NCI-H1105 (cell line): Measurements from ENCODE around the gene CAPN11.
"Not testable (repeated sequence)": the region's sequence is repeated elsewhere in the genome, so short reads cannot be mapped to it uniquely, and the experiment has no call there.

Experiments
- DNase-seq: peaks from one replicate; lab custom pipeline; 2025; lab: John Stamatoyannopoulos, UW

The CAPN11 gene

DNA sequence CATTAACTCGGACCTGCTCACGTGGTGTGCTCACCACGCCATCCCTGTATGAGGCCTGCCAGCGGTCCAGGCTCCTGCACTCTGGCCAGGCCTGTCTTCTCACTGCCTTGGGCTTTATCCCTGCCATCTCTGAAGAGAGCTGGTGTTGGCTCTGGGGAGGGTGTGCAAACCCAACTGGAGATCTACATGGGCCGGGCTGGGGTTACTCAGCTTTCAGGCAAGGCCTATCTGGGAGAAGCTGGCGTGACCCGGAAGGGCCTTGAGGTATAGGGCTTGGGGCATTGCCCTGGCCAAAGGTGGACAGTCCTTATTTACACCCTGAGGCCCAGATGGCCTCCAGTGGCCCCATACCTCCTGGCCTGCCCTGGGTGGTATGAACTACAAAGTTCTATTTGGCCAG is 69.8 kb downstream of the CAPN11 start:
- DNase-seq, result no peak

DNA sequence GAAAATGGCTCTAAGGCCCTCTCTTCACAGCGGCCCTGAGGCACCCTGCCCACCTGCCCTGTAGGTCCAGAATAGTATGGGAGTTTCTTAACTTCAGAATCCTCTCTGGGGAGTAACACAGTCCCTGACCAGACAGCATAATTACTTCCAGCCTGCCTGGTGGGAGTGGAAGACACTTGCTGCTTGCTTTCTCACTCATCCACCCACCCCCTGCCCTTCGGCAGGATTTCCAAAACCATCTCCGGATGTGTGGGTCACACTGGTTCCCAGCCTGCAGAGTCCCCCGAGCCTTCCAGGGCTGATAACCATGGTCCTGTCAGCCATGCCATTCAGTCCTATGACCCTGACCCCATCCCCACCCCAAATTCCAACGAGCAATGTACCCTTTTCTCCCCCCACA is 70.2 kb downstream of the CAPN11 start:
- no peak for DNase-seq

- DNase-seq, result no peak
Measured at GRCh38 chr6:44229376-44230033, 70.9 kb downstream of the CAPN11 start.

DNA sequence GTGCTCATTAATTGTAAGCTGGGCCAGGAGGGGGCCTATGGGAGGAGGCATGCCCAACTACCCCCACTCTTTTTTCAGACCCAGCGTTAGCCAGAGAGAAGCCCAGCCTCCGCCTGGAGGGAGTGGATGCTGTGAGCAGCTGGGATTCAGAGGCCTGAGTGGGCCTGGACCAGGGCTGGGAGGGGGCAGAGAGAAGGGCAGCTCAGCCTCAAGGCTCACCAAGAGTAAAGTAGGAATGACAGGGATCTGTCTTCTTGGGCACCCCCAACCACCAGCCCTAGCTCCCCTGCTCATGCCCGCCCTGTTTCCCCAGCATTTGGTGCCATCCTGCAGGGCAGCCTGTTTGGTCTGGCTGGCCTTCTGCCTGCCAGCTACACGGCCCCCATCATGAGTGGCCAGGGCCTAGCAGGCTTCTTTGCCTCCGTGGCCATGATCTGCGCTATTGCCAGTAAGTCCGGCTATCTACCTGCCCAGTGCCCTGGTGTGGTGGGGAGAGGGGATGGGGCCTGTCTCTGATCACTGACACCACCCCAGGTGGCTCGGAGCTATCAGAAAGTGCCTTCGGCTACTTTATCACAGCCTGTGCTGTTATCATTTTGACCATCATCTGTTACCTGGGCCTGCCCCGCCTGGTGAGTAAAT is 71.5 kb downstream of the CAPN11 start:
- DNase-seq, result no peak

DNA sequence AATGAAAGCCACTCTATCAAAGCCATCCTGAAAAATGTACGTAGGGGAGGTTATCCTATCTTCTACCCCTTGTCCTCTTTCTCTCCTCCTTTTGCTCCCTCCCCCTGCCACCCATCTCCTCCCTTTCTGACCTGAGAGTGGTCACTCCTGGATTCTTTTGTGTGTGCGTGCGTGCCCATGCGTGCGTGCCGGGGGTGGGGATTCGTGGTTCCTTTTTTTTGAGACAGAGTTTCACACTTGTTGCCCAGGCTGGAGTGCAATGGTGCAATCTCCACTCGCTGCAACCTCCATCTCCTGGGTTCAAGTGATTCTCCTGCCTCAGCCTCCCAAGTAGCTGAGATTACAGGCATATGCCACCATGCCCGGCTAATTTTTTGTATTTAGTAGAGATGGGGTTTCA is 72.8 kb downstream of the CAPN11 start:
- DNase-seq, result not testable (repeated sequence)

- no peak for DNase-seq
Measured at GRCh38 chr6:44232676-44233566, 74.3 kb downstream of the CAPN11 start.

- no peak for DNase-seq
Measured at GRCh38 chr6:44233567-44234100, 75.0 kb downstream of the CAPN11 start.
